Skeletal muscle satellite cell (primary cell): Measurements from ENCODE around the gene U2SURP. TPM values are rescaled to one million over a fixed set of nuclear protein-coding genes. Genes with fewer than 3 reads are reported as not detected.

Experiments used
- H3K27me3 ChIP-seq: 2 replicates; pipeline ENCODE4 v1.7.0; 2013; ENCODE audit warnings: low read length; ENCODE audit not compliant: control insufficient read depth, insufficient read depth
- H3K36me3 ChIP-seq: 2 replicates; pipeline ENCODE4 v1.7.0; 2013; ENCODE audit warnings: mild to moderate bottlenecking, control low read depth, low read length; ENCODE audit not compliant: insufficient read depth
- H3K4me1 ChIP-seq: 2 replicates; pipeline ENCODE4 v1.7.0; 2013; ENCODE audit warnings: low read length; ENCODE audit not compliant: control insufficient read depth, insufficient read depth
- H3K4me2 ChIP-seq: 2 replicates; pipeline ENCODE4 v1.7.0; 2013; ENCODE audit warnings: mild to moderate bottlenecking, low read length
- H3K4me3 ChIP-seq: 2 replicates; pipeline ENCODE4 v1.7.0; 2013; ENCODE audit warnings: low read length
- H3K9ac ChIP-seq: 2 replicates; pipeline ENCODE4 v1.7.0; 2013; ENCODE audit warnings: mild to moderate bottlenecking, low read depth, low read length, moderate library complexity
- H3K9me3 ChIP-seq: replicated peaks from 2 replicates; pipeline ENCODE4 v1.7.0; 2013; ENCODE audit warnings: mild to moderate bottlenecking, control low read depth, low read length
- small RNA-seq: library from RNA; depleted of rRNA; stranded (forward); fragments of <200 nt; gene quantifications from one replicate; pipeline ENCODE3, GENCODE V24; 2012

The U2SURP gene

GRCh38 chr3:143095813-143096212, 94.4 kb downstream of the U2SURP start:
- Histone ChIP-seq H3K27me3 (peaks cover 19% of the 10 kb centered on the region), H3K4me1 (no peaks in the 10 kb centered on the region), H3K4me3 (no peak overlapping the region), H3K36me3 (no peaks in the 10 kb centered on the region), H3K4me2 (no peak overlapping the region), H3K9ac (no peak overlapping the region), H3K9me3 (no peaks in the 10 kb centered on the region)

DNA sequence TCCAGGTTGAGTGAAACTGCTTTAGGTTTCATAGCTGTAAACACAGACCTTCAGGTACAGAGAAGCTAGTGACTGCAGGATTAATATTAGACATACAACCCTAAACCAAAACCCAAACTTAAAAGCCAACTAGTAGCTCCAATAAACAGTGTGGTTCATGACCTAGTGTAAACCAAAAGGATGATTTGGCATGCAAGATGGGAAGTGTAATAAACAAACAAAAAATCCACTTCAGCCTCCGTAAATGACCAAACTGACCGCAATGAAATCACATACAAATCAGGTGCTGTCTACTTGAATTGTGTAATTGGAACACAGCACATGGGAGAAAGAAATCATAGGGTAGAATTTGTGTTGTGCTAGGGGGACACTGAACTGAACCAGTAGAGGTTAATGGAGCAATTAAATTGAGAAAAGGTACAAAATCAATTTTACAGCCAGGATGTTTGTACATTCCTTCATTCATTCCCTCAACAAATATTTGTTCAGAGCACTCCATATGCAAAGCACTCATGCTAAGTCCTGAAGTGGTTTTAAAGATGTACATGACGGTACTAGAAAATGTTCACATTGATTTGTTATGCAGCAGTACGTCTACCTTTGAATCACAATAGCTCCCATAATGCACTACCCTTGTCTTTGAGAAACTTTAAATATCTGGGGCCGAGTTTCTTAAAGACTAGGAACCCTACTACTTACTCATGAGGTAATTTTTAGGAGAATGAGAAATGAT, 96.8 kb downstream of the U2SURP start:
- H3K4me3 ChIP-seq, result no peak overlapping the region
- H3K4me1 ChIP-seq, result no peaks in the 10 kb centered on the region
- H3K4me2 ChIP-seq, result no peak overlapping the region
- H3K9ac ChIP-seq, result no peak overlapping the region
- H3K27me3 ChIP-seq, result peaks cover 19% of the 10 kb centered on the region
- no peaks in the 10 kb centered on the region for H3K9me3 ChIP-seq
- no peaks in the 10 kb centered on the region for H3K36me3 ChIP-seq

- no peaks in the 10 kb centered on the region for H3K36me3 ChIP-seq
- H3K9me3 ChIP-seq, result no peaks in the 10 kb centered on the region
- no peak overlapping the region for H3K4me2 ChIP-seq
- no peaks in the 10 kb centered on the region for H3K4me1 ChIP-seq
- H3K27me3 ChIP-seq, result peaks cover 19% of the 10 kb centered on the region
- H3K4me3 ChIP-seq, result no peak overlapping the region
- H3K9ac ChIP-seq, result no peak overlapping the region
These were observed 97.8 kb downstream of the U2SURP start for GRCh38 chr3:143099210-143099609.

DNA sequence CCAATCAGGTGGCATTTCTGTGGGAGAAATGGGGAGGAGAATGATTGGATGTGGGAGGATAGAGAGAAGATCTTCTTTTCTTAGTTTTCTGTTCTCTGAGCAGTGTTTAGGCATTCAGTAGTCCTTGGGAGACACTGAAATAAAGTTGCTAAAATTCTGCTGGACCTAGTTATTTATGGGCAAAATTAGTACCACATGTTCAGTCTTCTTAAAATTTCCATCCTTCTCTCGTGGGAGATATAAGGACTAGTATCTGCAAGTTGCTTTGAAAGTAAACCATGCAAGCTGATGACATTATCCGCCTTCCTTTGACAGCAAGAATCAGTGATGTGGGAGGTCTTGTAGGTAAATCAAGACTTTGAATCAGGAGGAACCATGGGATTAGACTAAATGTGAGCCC, 98.3 kb downstream of the U2SURP start:
- Histone ChIP-seq H3K4me3 (no peak overlapping the region), H3K9ac (no peak overlapping the region), H3K27me3 (peaks cover 19% of the 10 kb centered on the region), H3K9me3 (peaks cover 5% of the 10 kb centered on the region), H3K4me1 (no peaks in the 10 kb centered on the region), H3K36me3 (no peaks in the 10 kb centered on the region), H3K4me2 (no peak overlapping the region)

GRCh38 chr3:143100451-143100850, 99.1 kb downstream of the U2SURP start:
- H3K36me3 ChIP-seq, result no peaks in the 10 kb centered on the region
- H3K9me3 ChIP-seq, result peaks cover 12% of the 10 kb centered on the region
- H3K4me2 ChIP-seq, result no peak overlapping the region
- H3K4me1 ChIP-seq, result no peaks in the 10 kb centered on the region
- H3K4me3 ChIP-seq, result no peak overlapping the region
- peaks cover 19% of the 10 kb centered on the region for H3K27me3 ChIP-seq
- H3K9ac ChIP-seq, result no peak overlapping the region

GRCh38 chr3:143101792-143102381, 100.5 kb downstream of the U2SURP start:
- H3K4me2 ChIP-seq, result no peak overlapping the region
- peaks cover 19% of the 10 kb centered on the region for H3K27me3 ChIP-seq
- peaks cover 12% of the 10 kb centered on the region for H3K9me3 ChIP-seq
- H3K9ac ChIP-seq, result no peak overlapping the region
- H3K4me1 ChIP-seq, result no peaks in the 10 kb centered on the region
- no peak overlapping the region for H3K4me3 ChIP-seq
- no peaks in the 10 kb centered on the region for H3K36me3 ChIP-seq

GRCh38 chr3:143103652-143104051, 102.3 kb downstream of the U2SURP start:
- no peaks in the 10 kb centered on the region for H3K4me1 ChIP-seq
- no peak overlapping the region for H3K9ac ChIP-seq
- H3K9me3 ChIP-seq, result peaks cover 12% of the 10 kb centered on the region
- H3K4me3 ChIP-seq, result no peak overlapping the region
- H3K27me3 ChIP-seq, result peaks cover 17% of the 10 kb centered on the region
- no peaks in the 10 kb centered on the region for H3K36me3 ChIP-seq
- no peak overlapping the region for H3K4me2 ChIP-seq

- H3K36me3 ChIP-seq, result no peaks in the 10 kb centered on the region
- H3K27me3 ChIP-seq, result peaks cover 6% of the 10 kb centered on the region
- H3K9me3 ChIP-seq, result peaks cover 12% of the 10 kb centered on the region
- H3K4me2 ChIP-seq, result no peak overlapping the region
- H3K4me1 ChIP-seq, result no peaks in the 10 kb centered on the region
- H3K9ac ChIP-seq, result no peak overlapping the region
- no peak overlapping the region for H3K4me3 ChIP-seq
These were observed 103.8 kb downstream of the U2SURP start for GRCh38 chr3:143105170-143105569.

DNA sequence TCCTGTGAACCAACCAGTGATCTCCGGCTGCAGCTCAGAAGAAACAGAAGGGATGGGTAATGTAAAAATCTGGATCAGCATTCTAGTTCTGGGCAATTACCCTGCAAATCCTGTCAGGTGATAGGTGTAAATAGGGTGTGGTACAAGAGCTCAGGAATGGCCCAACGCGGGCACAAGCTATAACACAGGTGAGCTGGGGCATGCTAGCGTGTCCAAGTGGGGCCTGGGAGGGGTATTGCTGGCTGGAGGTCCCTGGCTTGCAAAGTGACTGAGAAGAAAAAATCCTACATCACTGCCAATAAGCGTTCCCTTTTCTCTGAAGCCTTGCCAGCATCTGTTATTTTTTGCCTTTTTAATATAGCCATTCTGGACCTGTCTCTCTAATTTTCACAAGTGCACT, 108.5 kb downstream of the U2SURP start:
- Histone ChIP-seq H3K4me3 (no peak overlapping the region), H3K36me3 (no peaks in the 10 kb centered on the region), H3K4me1 (no peaks in the 10 kb centered on the region), H3K4me2 (no peak overlapping the region), H3K9ac (no peak overlapping the region), H3K9me3 (peaks cover 5% of the 10 kb centered on the region), H3K27me3 (peaks cover 21% of the 10 kb centered on the region)

Small RNAs within 50 kb of the gene (small RNA-seq; reads per million reads assigned to genes)
- not detected for gene AC021074.2
